Measurements from ENCODE around the gene THUMPD2. TPM values are rescaled to one million over a fixed set of nuclear protein-coding genes. Genes with fewer than 3 reads are reported as not detected.
"Not testable (repeated sequence)": the region's sequence is repeated elsewhere in the genome, so short reads cannot be mapped to it uniquely, and the experiment has no call there.

THUMPD2 gene, protein sequence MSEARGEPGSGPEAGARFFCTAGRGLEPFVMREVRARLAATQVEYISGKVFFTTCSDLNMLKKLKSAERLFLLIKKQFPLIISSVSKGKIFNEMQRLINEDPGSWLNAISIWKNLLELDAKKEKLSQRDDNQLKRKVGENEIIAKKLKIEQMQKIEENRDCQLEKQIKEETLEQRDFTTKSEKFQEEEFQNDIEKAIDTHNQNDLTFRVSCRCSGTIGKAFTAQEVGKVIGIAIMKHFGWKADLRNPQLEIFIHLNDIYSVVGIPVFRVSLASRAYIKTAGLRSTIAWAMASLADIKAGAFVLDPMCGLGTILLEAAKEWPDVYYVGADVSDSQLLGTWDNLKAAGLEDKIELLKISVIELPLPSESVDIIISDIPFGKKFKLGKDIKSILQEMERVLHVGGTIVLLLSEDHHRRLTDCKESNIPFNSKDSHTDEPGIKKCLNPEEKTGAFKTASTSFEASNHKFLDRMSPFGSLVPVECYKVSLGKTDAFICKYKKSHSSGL
- 3.4 and 3.5 TPM in 2 replicates for total RNA-seq

DNA sequence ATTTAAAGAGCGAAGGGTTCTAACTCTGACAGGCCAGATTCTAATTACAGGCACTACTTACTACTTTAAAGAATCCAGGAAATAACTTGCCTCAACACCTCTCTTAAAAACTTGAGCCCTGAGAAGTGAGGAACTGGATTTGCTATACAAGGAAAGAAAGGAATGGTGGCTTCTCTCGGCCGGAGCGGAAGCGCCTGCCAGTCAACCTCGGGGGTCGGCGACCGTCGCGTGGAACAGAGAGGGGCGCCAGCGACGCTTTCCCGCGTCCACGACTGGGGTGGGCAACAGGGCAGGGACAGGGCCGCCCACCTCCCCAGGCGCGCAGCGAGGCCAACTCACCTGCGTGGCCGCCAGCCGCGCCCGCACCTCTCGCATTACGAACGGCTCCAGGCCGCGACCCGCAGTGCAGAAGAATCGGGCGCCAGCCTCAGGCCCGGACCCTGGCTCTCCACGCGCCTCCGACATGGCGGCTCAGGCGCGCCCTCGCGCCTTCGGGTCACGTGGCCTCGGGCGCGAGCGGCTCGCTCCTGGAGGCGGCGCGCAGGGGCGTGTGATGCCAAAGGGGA is at the start of gene THUMPD2:
TSS of gene THUMPD2 (minus strand) at position 484 of the 566 bp plus-strand sequence. CDS start at position 465, 19 bp downstream.
- peak; percentile 76 to 82 for DNase-seq (ENCODE audit: low read depth in 2 of 2)

DNA sequence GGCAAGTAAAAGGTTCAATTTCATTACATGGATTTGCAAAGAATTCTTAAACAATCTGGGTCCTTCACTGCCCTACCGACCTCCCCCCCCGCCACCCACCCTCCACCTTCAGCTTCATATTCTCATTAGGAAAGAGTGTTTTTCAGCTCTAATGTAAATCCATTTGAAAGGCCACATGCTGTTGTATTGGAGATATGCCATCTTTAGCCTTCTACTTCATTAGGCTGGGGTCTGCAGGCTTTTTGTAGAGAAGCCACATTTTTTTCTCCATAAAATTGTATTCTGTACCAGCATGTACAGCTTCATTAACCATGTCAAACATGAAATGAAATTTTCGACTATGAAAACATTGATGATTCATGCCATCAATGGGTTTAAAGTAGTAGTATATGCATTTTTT is 42.8 kb upstream of the THUMPD2 start:
- no peak for DNase-seq (ENCODE audit: low read depth in 2 of 2)

DNA sequence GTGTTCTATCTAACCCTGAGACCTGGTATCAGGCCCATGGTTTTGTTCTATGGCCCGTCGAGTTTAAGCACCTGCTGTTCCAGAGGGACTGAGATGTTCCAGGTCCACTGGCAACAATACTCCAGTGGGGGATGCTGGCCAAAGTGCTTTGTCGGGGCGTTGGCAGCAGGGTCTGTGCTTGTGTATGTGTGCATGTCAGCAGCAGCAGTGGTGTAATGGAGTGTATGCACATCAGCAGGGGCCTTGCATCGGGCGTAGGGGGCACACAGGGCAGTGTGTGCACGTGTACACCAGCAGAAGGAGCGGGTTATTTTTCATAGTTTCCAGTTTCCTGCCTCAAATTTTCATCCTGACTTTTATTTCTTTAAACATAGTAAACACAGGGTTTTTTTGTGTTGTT is 37.8 kb upstream of the THUMPD2 start:
- DNase-seq (ENCODE audit: low read depth in 2 of 2), result no peak

DNA sequence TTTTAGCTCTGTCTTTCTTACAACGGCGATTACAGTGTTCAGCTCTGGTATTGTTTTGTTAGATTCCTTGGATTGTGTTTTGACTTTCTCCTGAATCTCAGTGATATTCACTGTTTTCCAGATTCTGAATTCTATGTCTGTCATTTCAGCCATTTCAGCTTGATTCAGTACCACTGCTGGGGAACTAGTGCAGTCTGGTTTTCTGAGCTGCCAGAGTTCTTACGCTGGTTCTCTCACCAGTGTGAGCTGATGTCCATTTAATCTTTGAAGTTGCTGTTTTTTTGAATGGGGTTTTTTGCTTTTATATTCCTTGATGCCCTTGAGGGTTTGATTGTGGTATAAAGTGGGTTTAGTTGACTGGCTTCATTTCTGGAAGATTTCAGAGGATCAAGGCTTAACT is 37.4 kb upstream of the THUMPD2 start:
- no peak for DNase-seq (ENCODE audit: low read depth in 2 of 2)

DNA sequence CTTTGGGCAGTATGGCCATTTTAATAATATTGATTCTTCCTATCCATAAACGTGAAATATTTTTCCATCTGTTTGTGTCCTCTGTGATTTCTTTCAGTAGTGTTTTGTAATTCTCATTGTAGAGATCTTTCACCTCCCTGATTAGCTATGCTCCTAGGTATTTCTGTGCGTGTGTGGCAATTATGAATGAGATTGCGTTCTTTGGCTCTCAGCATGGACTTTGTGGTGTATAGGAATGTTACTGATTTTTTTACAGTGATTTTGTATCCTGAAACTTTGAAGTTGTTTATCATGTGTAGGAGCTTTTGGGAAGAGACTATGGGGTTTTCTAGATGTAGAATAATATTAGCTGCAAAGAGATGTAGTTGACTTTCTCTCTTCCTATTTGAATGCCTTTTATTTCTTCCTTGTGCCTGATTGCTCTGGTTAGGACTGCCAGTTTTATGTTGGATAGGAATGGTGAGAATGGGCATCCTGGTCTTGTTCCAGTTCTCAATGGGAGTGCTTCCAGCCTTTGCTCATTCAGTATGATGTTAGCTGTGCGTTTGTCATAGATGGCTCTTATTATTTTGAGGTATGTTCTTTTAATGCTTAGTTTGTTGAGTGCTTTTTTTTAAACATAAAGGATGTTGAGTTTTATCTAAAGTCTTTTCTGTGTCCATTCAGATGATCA is 27.0 kb upstream of the THUMPD2 start:
- DNase-seq (ENCODE audit: low read depth in 2 of 2), result no peak

DNA sequence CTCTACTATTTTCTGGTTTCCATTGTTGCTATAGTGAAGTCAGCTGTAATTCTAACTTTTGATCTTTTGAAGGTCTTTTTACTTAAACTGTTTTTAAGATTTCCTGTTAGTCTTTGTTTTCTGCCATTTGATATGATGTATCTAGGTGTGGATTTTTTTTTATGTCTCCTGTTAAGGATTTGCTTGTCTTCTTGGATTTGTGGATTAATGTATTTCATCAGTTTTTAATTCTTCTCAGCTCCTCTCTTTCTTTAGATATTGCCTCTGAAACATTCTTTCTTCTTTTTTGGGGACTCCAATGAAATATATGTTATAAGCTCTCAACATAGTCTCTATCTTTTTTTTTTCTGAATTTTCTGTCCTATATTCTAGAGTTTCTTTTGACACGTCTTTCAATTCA is 24.8 kb upstream of the THUMPD2 start:
- no peak for DNase-seq (ENCODE audit: low read depth in 2 of 2)

DNA sequence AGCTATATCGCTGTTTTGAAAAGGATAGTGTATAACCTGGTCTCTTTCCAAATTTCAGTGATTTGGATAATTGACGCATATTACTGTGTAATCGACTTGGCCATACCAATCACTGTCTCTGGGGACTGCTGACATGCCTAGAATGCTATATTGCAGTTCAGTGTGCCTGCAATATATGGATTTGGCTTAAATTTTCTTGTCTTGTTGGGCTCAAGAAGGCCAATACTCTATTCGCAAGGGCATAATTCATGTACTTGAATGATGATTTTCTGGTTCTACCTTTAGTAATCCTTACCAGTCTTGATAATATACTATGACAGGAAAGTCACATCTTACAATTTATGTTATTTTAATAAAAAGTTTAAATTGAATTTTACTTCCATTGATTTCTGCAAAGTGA is 21.7 kb upstream of the THUMPD2 start:
- no peak for DNase-seq (ENCODE audit: low read depth in 2 of 2)

DNA sequence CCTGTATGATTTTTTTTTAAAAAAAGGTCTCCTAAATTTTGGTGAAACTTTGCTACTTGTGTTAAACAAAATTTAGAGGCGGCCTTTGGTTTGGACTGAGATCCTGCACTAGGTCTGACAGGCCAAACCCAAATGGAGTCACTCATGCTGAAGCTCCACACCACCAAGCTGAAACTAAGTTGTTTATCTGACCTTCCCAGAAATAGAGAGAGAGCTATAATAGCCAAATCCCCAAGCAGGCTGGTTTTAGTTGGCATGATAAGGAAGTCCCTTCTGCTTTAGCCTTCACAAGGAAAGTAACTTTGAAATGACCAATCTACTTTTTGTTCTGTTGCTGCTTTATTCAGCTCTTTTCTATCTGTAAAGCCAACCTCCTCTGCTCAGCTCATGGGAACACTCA is 17.1 kb upstream of the THUMPD2 start:
- no peak for DNase-seq (ENCODE audit: low read depth in 2 of 2)

DNA sequence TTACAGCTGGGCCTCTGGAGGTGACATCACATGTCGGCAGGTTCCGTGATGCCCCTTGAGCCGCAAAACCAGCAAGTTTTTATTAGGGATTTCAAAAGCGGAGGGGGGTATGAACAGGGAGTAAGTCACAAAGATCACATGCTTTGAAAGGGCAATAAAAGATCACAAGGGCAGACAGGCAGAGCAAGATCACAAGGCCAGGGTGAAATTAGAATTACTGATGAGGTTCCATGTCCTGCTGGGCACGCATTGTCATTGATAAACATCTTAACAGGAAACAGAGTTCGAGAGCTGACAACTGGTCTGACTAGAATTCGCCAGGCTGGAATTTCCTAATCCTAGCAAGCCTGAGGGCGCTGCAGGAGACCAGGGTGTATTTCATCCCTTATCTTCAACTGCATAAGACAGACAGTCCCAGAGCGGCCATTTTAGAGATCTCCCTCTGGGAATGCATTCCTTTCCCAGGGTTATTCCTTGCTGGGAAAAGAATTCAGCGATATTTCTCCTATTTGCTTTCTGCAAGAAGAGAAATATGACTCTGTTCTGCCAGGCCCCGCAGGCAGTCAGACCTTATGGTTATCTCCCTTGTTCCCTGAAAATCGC is 11.3 kb upstream of the THUMPD2 start:
- not testable (repeated sequence) for DNase-seq (ENCODE audit: low read depth in 2 of 2)

DNA sequence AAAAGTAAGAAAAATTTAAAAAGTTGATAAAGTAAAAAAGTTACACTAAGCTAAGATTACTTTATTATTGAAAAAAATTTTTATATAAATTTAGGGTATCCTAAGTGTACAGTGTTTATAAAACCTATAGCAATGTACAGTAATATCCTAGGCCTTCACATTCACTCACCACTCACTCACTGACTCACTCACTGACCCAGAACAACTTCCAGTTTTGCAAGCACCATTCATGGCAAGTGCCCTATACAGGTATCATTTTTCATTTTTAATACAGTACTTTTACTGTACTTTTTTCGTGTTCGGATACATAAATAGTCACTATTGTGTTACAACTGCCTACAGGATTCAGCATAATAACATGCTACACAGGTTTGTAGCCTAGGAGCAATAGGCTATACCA is 8.9 kb upstream of the THUMPD2 start:
- DNase-seq (ENCODE audit: low read depth in 2 of 2), result no peak

DNA sequence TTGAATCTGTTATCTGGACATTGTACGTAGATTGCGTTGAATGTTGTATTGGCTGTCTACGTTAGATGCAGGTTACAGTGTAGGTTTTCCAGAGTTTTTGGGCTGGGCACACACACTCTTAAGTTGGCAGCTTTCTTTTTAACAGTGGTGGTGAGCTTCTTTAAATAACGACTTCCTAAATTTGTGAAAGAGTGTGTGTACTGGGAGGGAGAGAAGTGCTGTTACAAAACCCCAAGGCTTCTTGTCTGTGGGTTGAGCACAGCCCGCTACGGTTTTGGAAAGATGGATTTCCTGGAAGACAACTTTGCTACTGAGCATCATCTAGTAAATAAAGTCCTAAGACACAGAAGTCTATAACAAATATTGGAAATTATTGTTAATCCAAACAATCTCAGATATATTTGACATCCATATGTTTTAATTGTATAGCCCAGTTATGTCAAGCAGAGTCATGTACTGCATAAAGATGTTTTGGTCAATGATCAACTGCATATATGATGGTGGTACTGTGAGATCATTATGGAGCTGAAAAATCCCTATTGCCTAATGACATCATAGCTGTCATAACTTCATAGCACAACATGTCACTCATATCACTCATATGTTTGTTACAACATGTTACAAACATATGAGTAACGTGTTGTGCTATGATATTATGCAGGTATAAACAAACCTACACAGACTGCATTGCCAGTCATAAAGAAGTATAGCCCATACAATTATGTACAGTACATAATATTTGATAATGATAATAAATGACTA is 7.9 kb upstream of the THUMPD2 start:
- DNase-seq (ENCODE audit: low read depth in 2 of 2), result no peak

DNA sequence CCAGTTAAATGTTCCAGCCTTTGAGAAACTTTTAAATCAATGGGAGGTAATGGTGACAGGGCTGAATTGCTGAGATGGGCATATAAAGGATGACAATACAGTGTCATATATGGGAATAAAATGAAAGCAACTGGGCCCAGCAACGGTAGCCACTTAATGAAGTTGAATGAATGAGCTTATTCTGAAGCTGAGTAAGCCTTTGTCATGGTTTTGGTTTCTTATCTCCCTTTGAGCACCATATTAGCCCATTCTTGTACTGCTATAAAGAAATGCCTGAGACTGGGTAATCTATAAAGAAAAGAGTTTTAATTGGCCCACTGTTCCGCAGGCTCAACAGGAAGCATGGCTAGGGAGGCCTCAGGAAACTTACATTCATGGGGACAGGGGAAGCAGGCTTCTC is 3.5 kb upstream of the THUMPD2 start:
- DNase-seq (ENCODE audit: low read depth in 2 of 2), result no peak

DNA sequence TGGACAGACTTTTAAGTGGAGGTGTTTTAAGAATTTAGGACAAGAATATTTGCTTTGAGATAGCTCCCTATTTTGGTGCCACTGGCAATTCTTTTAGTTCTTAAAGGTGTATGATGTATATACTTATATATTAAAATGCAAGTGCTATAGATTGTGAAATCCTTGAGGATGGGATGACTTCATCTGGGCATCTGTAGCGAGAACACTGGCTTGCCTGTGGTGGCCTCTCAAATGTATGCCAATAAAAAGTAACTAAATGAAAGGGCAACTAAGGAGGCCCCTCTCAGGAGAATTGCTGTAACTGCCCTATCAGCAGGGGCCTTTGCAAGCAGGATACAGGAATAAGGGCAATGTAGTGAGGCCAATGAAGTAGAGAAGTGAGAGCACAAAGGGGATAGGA is 2.6 kb upstream of the THUMPD2 start:
- DNase-seq (ENCODE audit: low read depth in 2 of 2), result no peak

DNA sequence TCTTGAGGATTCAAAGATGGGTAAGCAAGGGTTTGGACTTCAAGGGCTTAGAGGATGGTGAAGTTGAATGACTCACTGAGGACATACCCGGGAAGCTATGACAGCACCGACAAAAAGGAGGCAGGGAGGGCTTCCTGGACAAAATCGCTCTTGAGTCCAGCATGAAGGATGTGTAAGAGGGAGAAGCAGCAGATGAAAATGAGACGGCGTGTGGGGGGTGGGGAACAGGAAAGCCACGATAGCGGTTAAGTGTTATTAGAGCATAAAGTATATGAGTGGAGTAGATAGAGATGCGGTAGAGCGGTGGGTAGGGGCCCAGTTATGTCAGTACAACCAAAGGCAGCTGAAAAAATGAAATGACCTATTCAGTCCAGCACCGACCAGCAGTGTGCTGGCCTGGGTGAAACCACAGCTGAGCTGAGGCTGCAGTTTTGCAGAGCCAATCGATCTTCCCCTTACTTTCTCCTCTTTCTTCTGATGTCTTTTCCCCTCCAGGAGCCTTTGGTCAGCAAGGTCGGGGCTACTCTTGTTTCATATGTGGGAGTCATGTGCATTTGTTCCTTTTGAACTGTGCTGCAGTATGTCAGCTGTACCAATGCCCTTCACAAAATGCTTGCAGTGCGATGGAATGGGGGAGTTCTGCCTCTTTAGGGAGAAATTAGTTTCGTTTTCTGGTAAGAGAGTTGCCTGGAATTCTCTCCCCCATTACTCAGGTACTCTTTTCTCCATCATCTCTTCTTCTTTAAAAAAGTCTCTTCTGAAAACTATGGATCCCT is 2.0 kb upstream of the THUMPD2 start:
- DNase-seq (ENCODE audit: low read depth in 2 of 2), result peak in 1 of 2 donors; percentile 52

DNA sequence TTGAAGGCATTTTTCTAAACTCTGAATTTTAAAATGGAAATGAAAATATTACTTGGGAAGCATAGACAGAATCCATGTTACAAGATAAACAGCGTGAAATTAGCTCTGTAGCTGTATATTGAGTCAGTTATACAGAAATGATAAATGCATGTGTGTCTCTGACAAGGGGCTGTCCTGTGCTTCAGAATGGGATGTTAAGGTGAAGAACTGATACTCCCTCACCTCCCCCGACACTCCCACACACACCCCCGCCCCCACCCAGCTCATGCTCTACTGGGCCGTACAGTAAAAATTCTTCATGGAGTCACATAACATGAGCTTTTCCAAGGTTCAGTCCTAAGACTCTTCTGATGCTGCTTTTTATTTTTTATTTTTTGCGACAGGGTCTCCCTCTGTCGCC is 869 bp upstream of the THUMPD2 start:
- DNase-seq (ENCODE audit: low read depth in 2 of 2), result no peak

DNA sequence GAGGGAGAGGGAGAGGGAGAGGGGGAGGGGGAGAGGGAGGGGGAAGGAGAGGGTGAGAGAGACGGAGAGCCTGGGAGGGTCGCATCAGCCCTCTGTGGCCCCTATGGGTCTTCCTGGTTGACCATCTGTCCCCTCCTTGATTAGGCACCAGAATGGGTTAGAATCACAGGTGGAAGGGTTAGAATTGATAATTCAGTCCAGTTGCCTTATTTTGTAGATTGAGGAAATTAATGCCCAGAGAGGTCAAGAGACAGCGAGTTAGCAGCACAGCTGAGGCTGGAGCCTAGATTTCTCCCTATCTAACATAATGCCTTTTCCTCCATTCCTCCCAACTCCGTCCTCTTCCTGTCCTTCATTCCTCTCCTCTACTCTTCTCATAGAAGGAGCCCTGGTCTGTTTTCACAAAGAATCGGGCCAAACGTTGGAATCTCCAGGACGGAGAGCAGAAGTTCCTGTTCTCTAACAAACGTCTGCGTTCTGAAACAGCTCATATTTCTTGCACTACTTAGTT is 338 bp upstream of the THUMPD2 start:
- DNase-seq (ENCODE audit: low read depth in 2 of 2), result no peak

DNA sequence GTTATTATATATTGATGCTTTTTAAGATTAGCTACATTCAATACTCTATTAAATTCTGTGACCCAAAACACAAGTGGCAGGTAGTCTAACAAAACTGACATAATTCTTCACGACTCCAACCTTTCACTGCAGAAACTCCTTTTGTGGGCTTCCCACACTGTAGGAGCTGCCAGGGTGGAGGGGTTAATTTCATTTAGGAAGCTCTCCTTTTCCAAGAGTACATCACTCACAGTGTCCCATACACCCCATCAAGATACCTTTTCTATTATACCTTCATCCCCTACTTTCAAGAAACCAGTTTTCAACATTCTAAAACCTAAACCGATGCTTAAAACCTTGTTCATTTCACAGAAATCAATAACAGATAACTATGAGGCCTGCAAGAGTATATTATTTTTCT is 825 bp downstream of the THUMPD2 start:
- peak in 1 of 2 donors; percentile 6 for DNase-seq (ENCODE audit: low read depth in 2 of 2)

DNA sequence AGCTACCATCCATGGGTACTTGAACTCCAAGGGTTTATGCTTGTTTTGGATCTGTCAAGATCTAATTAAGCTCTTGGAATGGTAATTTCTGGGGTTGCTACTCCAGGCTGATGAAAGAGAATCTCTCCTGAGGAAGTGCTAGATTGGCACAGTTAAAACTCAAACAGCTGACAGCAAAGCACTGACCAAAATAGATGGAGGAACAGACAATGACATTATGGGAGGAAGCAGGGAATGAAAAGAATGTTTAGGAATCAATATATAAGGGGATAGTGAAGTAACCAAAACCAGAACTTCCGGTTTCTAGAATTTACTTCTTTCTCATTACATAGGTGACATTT is 6.3 kb downstream of the THUMPD2 start:
- DNase-seq (ENCODE audit: low read depth in 2 of 2), result no peak

DNA sequence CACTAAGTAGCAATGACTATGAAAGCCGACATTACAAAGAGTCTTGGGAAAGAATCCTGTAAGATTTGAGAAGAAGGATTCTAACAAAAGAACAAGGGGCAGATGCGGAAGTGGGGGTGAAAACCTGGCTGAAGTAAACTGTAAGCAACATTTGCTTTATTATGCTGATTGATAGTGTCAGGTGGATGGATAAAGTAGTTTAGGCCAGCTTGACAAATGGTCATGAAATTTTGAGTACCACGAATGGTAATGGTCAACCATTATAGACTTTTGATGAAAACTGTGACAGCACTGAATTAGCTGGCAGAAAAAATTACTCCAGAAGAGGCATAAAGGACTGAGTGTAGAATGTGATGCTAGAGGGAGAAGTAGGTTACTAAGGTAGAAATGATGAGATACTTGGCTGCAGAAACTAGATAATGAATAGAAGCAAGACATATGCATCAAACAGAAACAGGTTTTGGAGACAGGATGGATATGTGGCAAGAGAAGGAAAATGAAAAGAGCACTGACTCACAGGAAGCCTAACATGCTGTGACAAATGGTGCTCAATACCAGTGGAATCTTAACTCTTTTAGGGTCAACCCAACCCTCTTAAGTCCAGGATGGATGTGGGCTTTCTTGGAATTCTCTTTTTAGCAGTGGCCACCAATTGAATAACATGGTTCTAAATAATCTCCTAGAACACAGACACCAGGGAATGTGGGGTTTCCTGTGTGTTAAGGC is 6.8 kb downstream of the THUMPD2 start:
- peak; percentile 6 to 68 for DNase-seq (ENCODE audit: low read depth in 2 of 2)

DNA sequence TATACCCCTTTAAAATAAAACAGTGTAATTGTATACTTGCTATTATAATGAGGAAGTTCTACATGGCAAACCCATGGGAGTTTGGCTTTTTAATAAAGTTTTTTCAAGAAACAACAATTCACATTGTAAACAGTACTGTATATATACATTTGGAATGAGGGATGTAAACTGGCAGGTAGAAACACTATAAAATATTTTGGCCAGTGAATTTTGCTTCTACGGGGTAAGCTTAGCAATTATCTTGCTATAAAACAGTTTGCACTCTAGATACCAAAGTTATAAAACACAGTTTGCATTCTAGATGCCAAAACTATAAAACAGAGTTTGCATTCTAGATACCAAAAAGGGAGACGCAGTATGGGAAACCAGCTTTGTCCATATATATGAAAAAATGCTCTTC is 16.6 kb downstream of the THUMPD2 start:
- DNase-seq (ENCODE audit: low read depth in 2 of 2), result no peak
